GM21367 (cell line): ENCODE measurements around the gene THOC7.

Experiments
- ATAC-seq: cut with Tn5 transposase; IDR thresholded peaks from one replicate; pipeline ENCODE4 v1.9.1; 2021; ENCODE audit not compliant: unreplicated experiment

THOC7 gene

GRCh38 chr3:63878394-63879060, 14.9 kb upstream of the THOC7 start:
- ATAC-seq = no peak

GRCh38 chr3:63877737-63878393, 14.3 kb upstream of the THOC7 start:
- ATAC-seq = no peak

- ATAC-seq = no peak
Observed at GRCh38 chr3:63876260-63876659, 12.7 kb upstream of the THOC7 start.

GRCh38 chr3:63875510-63875909, 11.9 kb upstream of the THOC7 start:
- ATAC-seq = no peak

GRCh38 chr3:63874769-63875168, 11.2 kb upstream of the THOC7 start:
- ATAC-seq = no peak

GRCh38 chr3:63872135-63872924, 8.7 kb upstream of the THOC7 start:
- ATAC-seq = no peak

- no peak for ATAC-seq
Observed at GRCh38 chr3:63870615-63871005, 7.0 kb upstream of the THOC7 start.

- ATAC-seq = no peak
Observed at GRCh38 chr3:63869940-63870614, 6.5 kb upstream of the THOC7 start.

- ATAC-seq = no peak
Observed at GRCh38 chr3:63867225-63867624, 3.6 kb upstream of the THOC7 start.

- no peak for ATAC-seq
Observed at GRCh38 chr3:63864965-63865327, 1.3 kb upstream of the THOC7 start.

- peak; percentile 34 for ATAC-seq
Observed at GRCh38 chr3:63864008-63864964, 681 bp upstream of the THOC7 start.

GRCh38 chr3:63862804-63863149, 828 bp downstream of the THOC7 start:
- ATAC-seq = no peak

GRCh38 chr3:63861306-63861705, 2.3 kb downstream of the THOC7 start:
- ATAC-seq = no peak

- no peak for ATAC-seq
Observed at GRCh38 chr3:63860776-63861175, 2.8 kb downstream of the THOC7 start.

GRCh38 chr3:63857311-63857710, 6.3 kb downstream of the THOC7 start:
- ATAC-seq = no peak

- ATAC-seq = no peak
Observed at GRCh38 chr3:63855333-63855940, 8.2 kb downstream of the THOC7 start.

GRCh38 chr3:63853106-63853505, 10.5 kb downstream of the THOC7 start:
- no peak for ATAC-seq

GRCh38 chr3:63851287-63851686, 12.3 kb downstream of the THOC7 start:
- ATAC-seq = no peak

- ATAC-seq = no peak
Observed at GRCh38 chr3:63849175-63849574, 14.4 kb downstream of the THOC7 start.
